ENCODE data around the gene PLA2G2A. TPM values are rescaled to one million over a fixed set of nuclear protein-coding genes. Genes with fewer than 3 reads are reported as not detected.
"Not testable (repeated sequence)": the region's sequence is repeated elsewhere in the genome, so short reads cannot be mapped to it uniquely, and the experiment has no call there.

The PLA2G2A gene
- total RNA-seq, 1 donor from 2014 or later: 2.0 TPM

- DNase-seq (ENCODE audit: low spot score, unreplicated experiment): no peak
- TF ChIP-seq, protein P1, sequence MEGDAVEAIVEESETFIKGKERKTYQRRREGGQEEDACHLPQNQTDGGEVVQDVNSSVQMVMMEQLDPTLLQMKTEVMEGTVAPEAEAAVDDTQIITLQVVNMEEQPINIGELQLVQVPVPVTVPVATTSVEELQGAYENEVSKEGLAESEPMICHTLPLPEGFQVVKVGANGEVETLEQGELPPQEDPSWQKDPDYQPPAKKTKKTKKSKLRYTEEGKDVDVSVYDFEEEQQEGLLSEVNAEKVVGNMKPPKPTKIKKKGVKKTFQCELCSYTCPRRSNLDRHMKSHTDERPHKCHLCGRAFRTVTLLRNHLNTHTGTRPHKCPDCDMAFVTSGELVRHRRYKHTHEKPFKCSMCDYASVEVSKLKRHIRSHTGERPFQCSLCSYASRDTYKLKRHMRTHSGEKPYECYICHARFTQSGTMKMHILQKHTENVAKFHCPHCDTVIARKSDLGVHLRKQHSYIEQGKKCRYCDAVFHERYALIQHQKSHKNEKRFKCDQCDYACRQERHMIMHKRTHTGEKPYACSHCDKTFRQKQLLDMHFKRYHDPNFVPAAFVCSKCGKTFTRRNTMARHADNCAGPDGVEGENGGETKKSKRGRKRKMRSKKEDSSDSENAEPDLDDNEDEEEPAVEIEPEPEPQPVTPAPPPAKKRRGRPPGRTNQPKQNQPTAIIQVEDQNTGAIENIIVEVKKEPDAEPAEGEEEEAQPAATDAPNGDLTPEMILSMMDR (IDR thresholded peaks at IDR 0.05; ENCODE audit: unreplicated experiment): no peak
- H3K4me1 Mint-ChIP-seq (ENCODE audit: low read depth): no peaks in the 10 kb centered on the region
- no peaks in the 10 kb centered on the region for H3K36me3 Mint-ChIP-seq (ENCODE audit: insufficient read depth)
- no peak overlapping the region for H3K27ac Mint-ChIP-seq
- H3K9me3 Mint-ChIP-seq (ENCODE audit: low read depth): peaks cover 14% of the 10 kb centered on the region
- H3K27me3 Mint-ChIP-seq: peaks cover 4% of the 10 kb centered on the region
- H3K4me3 Mint-ChIP-seq (ENCODE audit: low read depth): no peak overlapping the region
Measured at GRCh38 chr1:20010016-20010415, 30.6 kb upstream of the PLA2G2A start.

DNA sequence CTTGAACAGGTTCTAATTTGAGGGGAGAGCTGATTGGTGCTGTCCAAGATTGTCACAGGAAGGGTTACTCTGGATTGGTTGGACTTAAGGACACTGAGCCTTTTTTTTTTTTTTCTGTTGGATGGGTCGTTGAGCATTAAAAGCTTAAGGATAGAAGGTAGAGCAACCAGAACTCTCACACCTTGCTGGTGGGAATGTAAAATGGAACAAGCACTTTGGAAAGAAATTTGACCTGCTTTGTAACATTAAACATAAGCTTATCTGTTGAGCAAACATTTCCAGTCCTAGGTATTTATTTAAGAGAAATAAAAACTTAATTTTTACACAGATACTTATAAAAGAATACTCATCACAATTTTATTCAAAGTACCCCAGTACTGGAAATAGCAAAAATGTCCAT, 29.8 kb upstream of the PLA2G2A start:
- H3K27me3 Mint-ChIP-seq: peaks cover 4% of the 10 kb centered on the region
- peaks cover 14% of the 10 kb centered on the region for H3K9me3 Mint-ChIP-seq (ENCODE audit: low read depth)
- H3K27ac Mint-ChIP-seq: no peak overlapping the region
- no peak overlapping the region for H3K4me3 Mint-ChIP-seq (ENCODE audit: low read depth)
- H3K4me1 Mint-ChIP-seq (ENCODE audit: low read depth): no peaks in the 10 kb centered on the region
- TF ChIP-seq, protein P1 (IDR thresholded peaks at IDR 0.05; ENCODE audit: unreplicated experiment): no peak
- no peak for DNase-seq (ENCODE audit: low spot score, unreplicated experiment)
- no peaks in the 10 kb centered on the region for H3K36me3 Mint-ChIP-seq (ENCODE audit: insufficient read depth)

DNA sequence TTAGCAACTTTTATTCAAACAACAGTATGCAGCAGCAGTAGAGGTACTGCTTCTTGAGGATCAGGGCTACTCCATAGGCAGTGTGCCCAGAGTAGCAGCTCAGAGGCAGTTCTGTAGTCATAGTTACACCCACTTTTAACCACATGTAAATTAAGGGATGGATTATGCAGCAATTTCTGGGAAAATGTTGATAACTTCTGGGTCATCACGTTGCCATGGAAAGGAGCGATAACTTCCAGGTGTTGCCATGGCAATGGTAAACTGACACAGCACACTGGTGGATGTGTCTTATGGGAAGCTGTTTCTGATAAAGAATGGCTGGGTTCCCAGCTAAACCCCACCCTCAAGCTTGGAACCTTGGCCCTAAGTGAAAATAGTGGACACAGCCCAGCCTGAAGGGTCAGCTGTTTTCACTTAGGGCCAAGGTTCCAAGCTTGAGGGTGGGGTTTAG, 29.0 kb upstream of the PLA2G2A start:
- no peak overlapping the region for H3K27ac Mint-ChIP-seq
- DNase-seq (ENCODE audit: low spot score, unreplicated experiment): no peak
- H3K36me3 Mint-ChIP-seq (ENCODE audit: insufficient read depth): no peaks in the 10 kb centered on the region
- H3K4me1 Mint-ChIP-seq (ENCODE audit: low read depth): no peaks in the 10 kb centered on the region
- no peak overlapping the region for H3K4me3 Mint-ChIP-seq (ENCODE audit: low read depth)
- peaks cover 4% of the 10 kb centered on the region for H3K27me3 Mint-ChIP-seq
- TF ChIP-seq, protein P1 (IDR thresholded peaks at IDR 0.05; ENCODE audit: unreplicated experiment): no peak
- H3K9me3 Mint-ChIP-seq (ENCODE audit: low read depth): peaks cover 16% of the 10 kb centered on the region

- not testable (repeated sequence) for DNase-seq (ENCODE audit: low spot score, unreplicated experiment); H3K4me3 Mint-ChIP-seq (ENCODE audit: low read depth); H3K4me1 Mint-ChIP-seq (ENCODE audit: low read depth); H3K36me3 Mint-ChIP-seq (ENCODE audit: insufficient read depth); H3K27me3 Mint-ChIP-seq; H3K27ac Mint-ChIP-seq
- peaks cover 23% of the 10 kb centered on the region for H3K9me3 Mint-ChIP-seq (ENCODE audit: low read depth)
Measured at GRCh38 chr1:19998823-19999222, 19.4 kb upstream of the PLA2G2A start.

DNA sequence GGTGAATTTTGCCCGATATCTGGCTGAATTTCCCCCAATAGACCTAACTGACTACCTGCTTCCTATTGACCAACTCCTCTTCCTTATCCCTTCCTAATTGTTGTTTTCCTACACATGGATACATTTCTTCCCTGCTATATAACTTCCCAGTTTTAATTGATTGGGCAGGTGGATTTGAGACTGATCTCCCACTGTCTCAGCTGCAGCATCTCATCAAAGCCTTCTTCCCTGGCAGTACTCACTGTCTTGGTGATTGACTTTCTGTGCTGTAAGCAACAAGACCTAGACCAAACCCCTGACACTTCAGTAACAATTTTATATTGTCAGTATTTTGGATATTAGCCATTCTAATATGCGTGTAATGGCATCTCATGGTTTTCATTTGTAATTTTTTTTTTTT, 11.3 kb upstream of the PLA2G2A start:
- H3K36me3 Mint-ChIP-seq (ENCODE audit: insufficient read depth): no peaks in the 10 kb centered on the region
- no peak overlapping the region for H3K27ac Mint-ChIP-seq
- H3K9me3 Mint-ChIP-seq (ENCODE audit: low read depth): no peaks in the 10 kb centered on the region
- no peaks in the 10 kb centered on the region for H3K4me1 Mint-ChIP-seq (ENCODE audit: low read depth)
- no peak for DNase-seq (ENCODE audit: low spot score, unreplicated experiment)
- TF ChIP-seq, protein P1 (IDR thresholded peaks at IDR 0.05; ENCODE audit: unreplicated experiment): no peak
- H3K4me3 Mint-ChIP-seq (ENCODE audit: low read depth): no peak overlapping the region
- peaks cover 28% of the 10 kb centered on the region for H3K27me3 Mint-ChIP-seq

DNA sequence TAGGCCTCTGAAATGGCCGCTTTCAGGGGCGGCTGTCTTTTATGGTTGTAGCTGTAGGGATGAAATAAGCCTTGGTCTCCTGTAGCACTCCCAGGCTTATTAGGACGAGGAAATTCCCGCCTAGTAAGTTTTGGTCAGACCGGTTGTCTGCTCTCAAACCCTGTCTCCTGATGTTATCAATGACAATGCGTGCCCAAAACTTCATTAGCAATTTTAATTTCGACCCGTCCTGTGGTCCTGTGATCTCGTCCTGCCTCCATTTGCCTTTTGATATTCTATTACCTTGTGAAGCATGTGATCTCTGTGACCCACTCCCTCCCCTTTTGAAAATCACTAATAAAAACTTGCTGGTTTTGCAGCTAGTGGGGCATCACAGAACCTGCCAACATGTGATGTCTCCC, 10.8 kb upstream of the PLA2G2A start:
- H3K36me3 Mint-ChIP-seq (ENCODE audit: insufficient read depth); H3K4me3 Mint-ChIP-seq (ENCODE audit: low read depth); H3K27ac Mint-ChIP-seq; H3K9me3 Mint-ChIP-seq (ENCODE audit: low read depth); H3K4me1 Mint-ChIP-seq (ENCODE audit: low read depth); DNase-seq (ENCODE audit: low spot score, unreplicated experiment): not testable (repeated sequence)
- peaks cover 28% of the 10 kb centered on the region for H3K27me3 Mint-ChIP-seq

Data from progenitor cell of endocrine pancreas (in vitro differentiated cells).